IPS-15b (cell line): Measurements from ENCODE around the gene ERP44.

Source experiments
- H3K27me3 ChIP-seq: one replicate; pipeline ENCODE4 v1.6.1; 2013; ENCODE audit warnings: low read length; ENCODE audit not compliant: control insufficient read depth, insufficient read depth
- H3K36me3 ChIP-seq: one replicate; pipeline ENCODE4 v1.6.1; 2013; ENCODE audit warnings: low read length; ENCODE audit not compliant: control insufficient read depth, insufficient read depth
- H3K4me1 ChIP-seq: one replicate; pipeline ENCODE4 v1.6.1; 2013; ENCODE audit warnings: mild to moderate bottlenecking, low read length; ENCODE audit not compliant: control insufficient read depth, insufficient read depth
- H3K4me3 ChIP-seq: one replicate; pipeline ENCODE4 v1.5.1; 2013; ENCODE audit warnings: low read depth, low read length
- H3K9ac ChIP-seq: one replicate; pipeline ENCODE4 v1.6.1; 2013; ENCODE audit warnings: low read depth, mild to moderate bottlenecking, low read length
- H3K9me3 ChIP-seq: one replicate; pipeline ENCODE4 v1.6.1; 2013; ENCODE audit warnings: mild to moderate bottlenecking, low read length; ENCODE audit not compliant: control insufficient read depth, insufficient read depth

Gene ERP44

DNA sequence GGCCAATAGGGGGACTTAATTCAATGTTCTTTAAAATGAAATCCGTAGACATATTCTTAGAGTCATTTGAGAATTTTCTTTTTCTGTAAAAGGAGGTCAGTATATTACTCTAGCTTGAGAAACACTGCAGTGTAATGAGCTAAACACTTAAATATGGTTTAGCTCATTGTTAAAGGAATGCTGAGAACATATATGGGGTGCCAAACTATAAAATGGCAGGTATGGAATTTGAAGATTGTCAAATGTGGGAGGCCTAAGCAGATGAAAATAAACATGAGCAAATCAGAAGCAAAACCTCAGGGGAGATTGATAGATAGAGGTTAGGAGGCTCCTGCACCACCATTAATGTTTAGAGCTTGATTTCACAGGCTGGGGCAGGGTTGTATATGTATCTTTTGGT, 134.5 kb downstream of the ERP44 start:
- no peaks in the 10 kb centered on the region for H3K9me3 ChIP-seq
- no peaks in the 10 kb centered on the region for H3K36me3 ChIP-seq
- H3K9ac ChIP-seq = no peak overlapping the region
- no peak overlapping the region for H3K4me3 ChIP-seq
- peaks cover 10% of the 10 kb centered on the region for H3K4me1 ChIP-seq
- H3K27me3 ChIP-seq = no peaks in the 10 kb centered on the region

- Histone ChIP-seq H3K9ac (no peak overlapping the region), H3K4me1 (peaks cover 7% of the 10 kb centered on the region), H3K27me3 (no peaks in the 10 kb centered on the region), H3K4me3 (no peak overlapping the region), H3K9me3 (no peaks in the 10 kb centered on the region), H3K36me3 (no peaks in the 10 kb centered on the region)
Measured at GRCh38 chr9:99962680-99963261, 136.0 kb downstream of the ERP44 start.

DNA sequence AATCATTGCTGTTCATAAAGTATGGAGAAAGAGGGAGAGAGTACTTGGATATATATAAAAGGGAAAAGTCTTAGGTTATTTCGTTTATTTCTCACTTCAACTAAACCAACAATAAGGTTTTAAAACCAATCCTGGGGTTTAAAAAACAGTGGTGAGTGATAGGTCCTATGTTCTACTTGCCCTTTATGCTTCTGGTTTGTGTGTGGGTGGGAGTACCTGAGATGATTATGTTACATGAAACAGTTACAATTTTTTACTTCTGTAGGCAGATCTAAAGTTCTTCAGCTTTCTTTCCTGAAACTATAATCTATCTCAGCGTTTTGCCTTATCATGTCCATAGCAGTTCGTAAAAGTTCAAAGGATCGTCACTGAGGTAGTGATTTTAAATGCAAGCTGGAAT, 143.2 kb downstream of the ERP44 start:
- Histone ChIP-seq H3K4me3 (no peak overlapping the region), H3K36me3 (no peaks in the 10 kb centered on the region), H3K4me1 (no peaks in the 10 kb centered on the region), H3K27me3 (no peaks in the 10 kb centered on the region), H3K9me3 (no peaks in the 10 kb centered on the region), H3K9ac (no peak overlapping the region)

DNA sequence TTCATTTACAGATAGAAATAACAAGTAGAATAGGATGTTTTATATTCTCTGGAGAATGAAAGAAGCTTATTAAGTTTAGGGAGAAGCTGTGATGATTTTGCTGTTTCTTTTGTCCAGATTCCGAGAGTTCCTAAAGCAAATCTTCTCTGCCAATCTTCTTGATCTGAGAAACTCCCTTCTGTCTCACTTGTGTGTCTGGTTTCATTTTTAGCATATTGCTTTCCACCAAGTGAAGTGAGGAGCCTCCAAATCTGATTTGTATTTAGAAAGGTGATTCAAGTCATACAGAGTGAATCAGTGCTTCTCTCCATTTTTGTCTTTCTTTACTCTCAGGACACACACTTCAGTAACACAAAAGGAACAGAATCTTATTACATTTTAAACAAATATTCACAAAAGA, 144.0 kb downstream of the ERP44 start:
- Histone ChIP-seq H3K4me3 (no peak overlapping the region), H3K9me3 (no peaks in the 10 kb centered on the region), H3K9ac (no peak overlapping the region), H3K27me3 (no peaks in the 10 kb centered on the region), H3K4me1 (no peaks in the 10 kb centered on the region), H3K36me3 (no peaks in the 10 kb centered on the region)

GRCh38 chr9:99953861-99954507, 144.8 kb downstream of the ERP44 start:
- Histone ChIP-seq H3K36me3 (no peaks in the 10 kb centered on the region), H3K9ac (no peak overlapping the region), H3K4me1 (no peaks in the 10 kb centered on the region), H3K4me3 (no peak overlapping the region), H3K27me3 (no peaks in the 10 kb centered on the region), H3K9me3 (no peaks in the 10 kb centered on the region)

GRCh38 chr9:99948896-99949295, 149.9 kb downstream of the ERP44 start:
- Histone ChIP-seq H3K4me1 (no peaks in the 10 kb centered on the region), H3K27me3 (no peaks in the 10 kb centered on the region), H3K9me3 (no peaks in the 10 kb centered on the region), H3K36me3 (no peaks in the 10 kb centered on the region), H3K4me3 (no peak overlapping the region), H3K9ac (no peak overlapping the region)

- no peaks in the 10 kb centered on the region for H3K36me3 ChIP-seq
Measured at GRCh38 chr9:99948482-99948881, 150.3 kb downstream of the ERP44 start.

DNA sequence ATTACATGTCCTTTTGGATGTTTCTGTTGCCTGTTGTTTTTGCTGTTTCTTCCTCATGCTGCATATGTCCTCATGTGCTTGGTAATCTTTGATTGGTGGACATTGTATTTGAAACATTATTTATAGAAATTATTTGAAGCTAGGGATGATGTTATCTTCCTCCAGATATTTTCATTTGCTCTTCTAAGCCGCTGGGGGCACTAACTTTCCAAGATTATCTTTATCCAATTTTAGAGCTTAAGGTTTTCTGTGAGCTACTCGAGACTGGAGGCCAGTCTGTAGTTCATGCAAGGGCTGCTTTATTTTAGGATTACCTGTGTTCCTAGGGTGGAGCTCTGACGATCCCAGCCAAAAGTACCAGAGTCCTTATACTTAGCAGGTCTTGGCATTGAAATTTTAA, 151.4 kb downstream of the ERP44 start:
- H3K9ac ChIP-seq = no peak overlapping the region
- H3K9me3 ChIP-seq = no peaks in the 10 kb centered on the region
- no peaks in the 10 kb centered on the region for H3K4me1 ChIP-seq
- H3K36me3 ChIP-seq = no peaks in the 10 kb centered on the region
- no peaks in the 10 kb centered on the region for H3K27me3 ChIP-seq
- no peak overlapping the region for H3K4me3 ChIP-seq

More at GRCh38 chr9:99948482-99948881, 150.3 kb downstream of the ERP44 start:
- no peaks in the 10 kb centered on the region for H3K9me3 ChIP-seq
- no peaks in the 10 kb centered on the region for H3K4me1 ChIP-seq
- no peak overlapping the region for H3K9ac ChIP-seq
- no peaks in the 10 kb centered on the region for H3K27me3 ChIP-seq
- H3K4me3 ChIP-seq = no peak overlapping the region

DNA sequence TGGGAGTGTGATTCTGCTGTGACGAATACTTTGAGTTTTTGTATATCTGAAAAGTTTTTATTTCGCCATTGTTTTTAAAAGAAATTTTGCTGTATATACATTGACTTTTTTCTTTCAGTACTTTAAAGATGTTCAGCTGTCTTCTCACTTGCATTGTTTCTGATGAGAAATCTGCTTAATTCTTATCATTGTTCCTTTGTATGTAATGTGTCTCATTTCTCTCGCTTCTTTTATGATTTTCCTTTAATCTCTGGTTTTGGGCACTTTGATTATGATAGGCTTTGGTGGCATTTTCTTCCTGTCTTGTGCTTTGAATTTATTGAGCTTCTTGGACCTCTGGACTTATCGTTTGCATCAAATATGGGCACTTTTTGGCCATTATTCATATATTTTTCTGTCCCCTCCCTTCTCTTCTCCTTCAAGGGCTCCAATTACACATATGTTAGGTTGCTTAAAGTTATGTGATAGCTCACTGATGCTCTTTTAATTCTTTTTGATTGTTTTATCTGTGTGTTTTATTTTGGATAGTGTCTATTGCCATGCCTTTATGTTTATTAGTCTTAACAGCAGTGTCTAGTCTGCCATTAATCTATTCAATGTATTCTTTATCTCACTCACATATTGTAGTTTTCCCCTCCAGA, 161.7 kb downstream of the ERP44 start:
- Histone ChIP-seq H3K4me1 (no peaks in the 10 kb centered on the region), H3K27me3 (no peaks in the 10 kb centered on the region), H3K4me3 (no peak overlapping the region)

DNA sequence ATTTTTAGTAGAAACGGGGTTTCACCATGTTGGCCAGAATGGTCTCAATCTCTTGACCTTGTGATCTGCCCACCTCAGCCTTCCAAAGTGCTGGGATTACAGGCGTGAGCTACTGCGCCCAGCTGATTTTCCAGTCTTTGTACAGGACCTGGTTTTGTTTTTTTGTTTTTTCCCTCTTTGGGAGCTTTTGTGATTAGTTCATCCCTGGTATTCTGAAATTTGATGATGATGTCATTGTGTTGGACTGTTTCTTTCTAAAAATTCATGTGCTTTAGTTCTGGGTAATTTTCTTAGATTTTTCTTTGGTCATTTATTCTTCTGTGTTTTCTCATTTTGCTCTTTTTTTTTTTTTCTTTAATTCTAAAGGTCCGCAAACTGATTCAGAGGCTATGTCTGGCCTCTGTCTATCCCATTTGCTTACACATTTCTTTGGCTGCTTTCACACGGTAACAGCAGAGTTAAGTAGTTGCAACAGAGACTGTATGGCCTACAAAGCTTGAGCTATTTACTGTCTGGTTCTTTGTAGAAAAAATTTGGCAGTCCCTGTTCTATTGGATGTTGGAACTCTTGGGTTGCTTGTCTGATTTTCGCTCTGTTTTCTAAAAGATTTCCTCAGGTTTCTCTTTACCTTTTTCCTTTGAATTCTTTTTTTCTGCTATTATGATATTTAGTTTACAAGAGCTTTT, 167.5 kb downstream of the ERP44 start:
- Histone ChIP-seq H3K9me3 (no peaks in the 10 kb centered on the region), H3K9ac (no peak overlapping the region), H3K36me3 (no peaks in the 10 kb centered on the region), H3K4me3 (no peak overlapping the region), H3K27me3 (no peaks in the 10 kb centered on the region), H3K4me1 (no peaks in the 10 kb centered on the region)

More for the DNA sequence above, 161.7 kb downstream of the ERP44 start:
- Histone ChIP-seq H3K9me3 (no peaks in the 10 kb centered on the region), H3K36me3 (no peaks in the 10 kb centered on the region), H3K9ac (no peak overlapping the region)

DNA sequence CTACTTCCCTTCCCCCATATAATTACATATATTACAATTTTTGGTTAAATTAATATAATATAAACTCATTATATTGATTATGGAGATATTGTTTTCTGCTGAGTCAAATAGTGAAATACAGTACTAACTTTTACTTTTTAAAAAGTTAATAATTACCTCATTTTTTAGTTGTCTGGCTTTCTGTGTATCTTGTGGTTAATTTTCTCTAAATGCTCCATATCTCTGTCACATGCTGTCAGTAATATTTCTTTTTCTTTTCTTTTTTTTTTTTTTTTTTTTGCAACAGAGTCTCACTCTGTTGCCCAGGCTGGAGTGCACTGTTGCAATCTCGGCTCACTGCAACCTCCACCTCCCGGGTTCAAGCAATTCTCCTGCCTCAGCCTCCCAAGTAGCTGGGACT, 169.1 kb downstream of the ERP44 start:
- H3K27me3 ChIP-seq = no peaks in the 10 kb centered on the region

More for the DNA sequence above, 169.1 kb downstream of the ERP44 start:
- Histone ChIP-seq H3K9me3 (no peaks in the 10 kb centered on the region), H3K9ac (no peak overlapping the region), H3K36me3 (no peaks in the 10 kb centered on the region), H3K4me1 (no peaks in the 10 kb centered on the region), H3K4me3 (no peak overlapping the region)
